SU-DHL-6 (cell line): ENCODE measurements around the gene ADAM8.

Experiments
- EZH2phosphoT487 ChIP-seq: fragments of 200-600 bp; sonication (generic), shearing (Covaris generic); conservative IDR thresholded peaks from 2 replicates; pipeline ENCODE4 v1.6.1; 2018; ENCODE audit warnings: mild to moderate bottlenecking, antibody characterized with exemption, low read length, moderate library complexity, mixed read lengths
- TF ChIP-seq, protein P1 (sequence below): fragments of 200-600 bp; sonication (generic); IDR thresholded peaks from one replicate; pipeline ENCODE4 v1.5.1; 2017; ENCODE audit warnings: antibody characterized with exemption, mild to moderate bottlenecking, low read length, moderate library complexity; ENCODE audit not compliant: insufficient read depth, poor library complexity, severe bottlenecking

DNA sequence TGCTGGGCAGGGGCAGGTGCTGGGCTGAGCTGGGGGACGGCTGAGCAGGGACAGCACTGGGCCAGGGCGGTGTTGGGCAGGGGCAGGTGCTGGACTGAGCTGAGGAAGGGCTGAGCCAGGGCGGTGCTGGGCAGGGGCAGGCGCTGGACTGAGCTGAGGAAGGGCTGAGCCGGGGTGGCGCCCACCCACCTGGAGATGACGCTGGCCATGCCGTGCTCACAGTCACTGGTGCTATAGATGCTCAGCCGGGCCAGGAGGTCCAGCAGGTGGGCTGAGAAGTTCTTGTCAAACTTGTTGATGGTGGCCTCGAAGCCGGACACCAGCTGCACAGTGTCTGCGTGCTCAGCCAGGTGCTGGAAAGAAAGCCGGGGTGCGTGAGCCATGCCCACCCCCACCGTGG is 4.4 kb upstream of the ADAM8 start:
- TF ChIP-seq, protein P1, sequence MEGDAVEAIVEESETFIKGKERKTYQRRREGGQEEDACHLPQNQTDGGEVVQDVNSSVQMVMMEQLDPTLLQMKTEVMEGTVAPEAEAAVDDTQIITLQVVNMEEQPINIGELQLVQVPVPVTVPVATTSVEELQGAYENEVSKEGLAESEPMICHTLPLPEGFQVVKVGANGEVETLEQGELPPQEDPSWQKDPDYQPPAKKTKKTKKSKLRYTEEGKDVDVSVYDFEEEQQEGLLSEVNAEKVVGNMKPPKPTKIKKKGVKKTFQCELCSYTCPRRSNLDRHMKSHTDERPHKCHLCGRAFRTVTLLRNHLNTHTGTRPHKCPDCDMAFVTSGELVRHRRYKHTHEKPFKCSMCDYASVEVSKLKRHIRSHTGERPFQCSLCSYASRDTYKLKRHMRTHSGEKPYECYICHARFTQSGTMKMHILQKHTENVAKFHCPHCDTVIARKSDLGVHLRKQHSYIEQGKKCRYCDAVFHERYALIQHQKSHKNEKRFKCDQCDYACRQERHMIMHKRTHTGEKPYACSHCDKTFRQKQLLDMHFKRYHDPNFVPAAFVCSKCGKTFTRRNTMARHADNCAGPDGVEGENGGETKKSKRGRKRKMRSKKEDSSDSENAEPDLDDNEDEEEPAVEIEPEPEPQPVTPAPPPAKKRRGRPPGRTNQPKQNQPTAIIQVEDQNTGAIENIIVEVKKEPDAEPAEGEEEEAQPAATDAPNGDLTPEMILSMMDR = no peak
- TF ChIP-seq EZH2phosphoT487 = no peak
